Neural progenitor cell (in vitro differentiated cells): ENCODE measurements around the gene STX8.

Experiments
- CTCF ChIP-seq: fragments of 200-600 bp; sonication (generic); IDR thresholded peaks from 2 replicates; pipeline ENCODE4 v1.5.1; 2017; ENCODE audit warnings: antibody characterized with exemption, mild to moderate bottlenecking
- EZH2 ChIP-seq: fragments of 200-600 bp; sonication (generic); IDR thresholded peaks from 2 replicates; pipeline ENCODE4 v1.6.1; 2017; ENCODE audit warnings: antibody characterized with exemption, mild to moderate bottlenecking, moderate library complexity
- EZH2phosphoT487 ChIP-seq: fragments of 200-600 bp; sonication (generic); IDR thresholded peaks from 2 replicates; pipeline ENCODE4 v1.6.1; 2017; ENCODE audit warnings: antibody characterized with exemption

GRCh38 chr17:9220398-9221146, 355.0 kb downstream of the STX8 start:
- TF ChIP-seq EZH2, result no peak
- TF ChIP-seq CTCF, result peak; percentile 26
- peak; percentile 52 for TF ChIP-seq EZH2phosphoT487
